Progenitor cell of endocrine pancreas (in vitro differentiated cells): Measurements from ENCODE around the gene CYS1. TPM values are rescaled to one million over a fixed set of nuclear protein-coding genes. Genes with fewer than 3 reads are reported as not detected.

Experiments used
- DNase-seq: peaks from one replicate; pipeline ENCODE4 v3.0.0; 2021; ENCODE audit warnings: low spot score; ENCODE audit not compliant: unreplicated experiment
- H3K27ac Mint-ChIP-seq: 2 replicates; pipeline ENCODE4 v1.8.0; 2021; ENCODE audit warnings: mild to moderate bottlenecking, moderate library complexity, mixed read lengths
- H3K27me3 Mint-ChIP-seq: 2 replicates; pipeline ENCODE4 v1.8.0; 2021; ENCODE audit warnings: mixed read lengths
- H3K36me3 Mint-ChIP-seq: 2 replicates; pipeline ENCODE4 v1.8.0; 2022; ENCODE audit warnings: mixed read lengths; ENCODE audit not compliant: insufficient read depth
- H3K4me1 Mint-ChIP-seq: 2 replicates; pipeline ENCODE4 v1.8.0; 2021; ENCODE audit warnings: low read depth, mixed read lengths
- H3K4me3 Mint-ChIP-seq: 2 replicates; pipeline ENCODE4 v1.8.0; 2021; ENCODE audit warnings: low read depth, mild to moderate bottlenecking, moderate library complexity, mixed read lengths
- H3K9me3 Mint-ChIP-seq: 2 replicates; pipeline ENCODE4 v1.8.0; 2021; ENCODE audit warnings: low read depth, mixed read lengths
- total RNA-seq: library from RNA; stranded (reverse); gene quantifications from 2 replicates; pipeline ENCODE4 v1.2.1, GENCODE V29; 2021
- TF ChIP-seq, protein P1 (sequence below): fragments of 200-600 bp; sonication (generic); IDR thresholded peaks from one replicate; pipeline ENCODE4 v1.5.0; 2021; ENCODE audit warnings: antibody characterized with exemption, mild to moderate bottlenecking; ENCODE audit not compliant: unreplicated experiment

CYS1 gene
- total RNA-seq, 1 donor from 2014 or later: 2.3 TPM

DNA sequence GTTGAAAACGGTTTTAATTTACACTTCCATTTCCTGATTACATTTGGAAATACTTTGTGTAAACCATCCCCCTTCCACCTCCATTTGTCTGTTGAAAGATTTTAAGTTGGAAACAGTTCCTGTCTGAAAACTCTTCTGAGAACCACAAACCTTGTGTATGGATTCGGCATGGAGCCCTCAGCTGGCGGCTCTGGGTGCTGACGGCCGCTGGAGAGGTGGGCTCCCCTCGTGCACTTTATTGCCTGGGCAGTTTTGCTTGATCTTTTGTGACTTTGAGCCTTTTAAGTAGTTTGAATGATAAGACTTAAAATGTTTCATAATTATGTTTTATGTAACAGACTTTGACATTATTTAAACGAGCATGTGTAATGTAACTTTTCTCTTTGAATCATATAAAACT is 25.8 kb downstream of the CYS1 start:
- H3K4me3 Mint-ChIP-seq: no peak overlapping the region
- no peaks in the 10 kb centered on the region for H3K36me3 Mint-ChIP-seq
- H3K27me3 Mint-ChIP-seq: peaks cover 21% of the 10 kb centered on the region
- no peak overlapping the region for H3K27ac Mint-ChIP-seq
- H3K9me3 Mint-ChIP-seq: no peaks in the 10 kb centered on the region
- TF ChIP-seq, protein P1, sequence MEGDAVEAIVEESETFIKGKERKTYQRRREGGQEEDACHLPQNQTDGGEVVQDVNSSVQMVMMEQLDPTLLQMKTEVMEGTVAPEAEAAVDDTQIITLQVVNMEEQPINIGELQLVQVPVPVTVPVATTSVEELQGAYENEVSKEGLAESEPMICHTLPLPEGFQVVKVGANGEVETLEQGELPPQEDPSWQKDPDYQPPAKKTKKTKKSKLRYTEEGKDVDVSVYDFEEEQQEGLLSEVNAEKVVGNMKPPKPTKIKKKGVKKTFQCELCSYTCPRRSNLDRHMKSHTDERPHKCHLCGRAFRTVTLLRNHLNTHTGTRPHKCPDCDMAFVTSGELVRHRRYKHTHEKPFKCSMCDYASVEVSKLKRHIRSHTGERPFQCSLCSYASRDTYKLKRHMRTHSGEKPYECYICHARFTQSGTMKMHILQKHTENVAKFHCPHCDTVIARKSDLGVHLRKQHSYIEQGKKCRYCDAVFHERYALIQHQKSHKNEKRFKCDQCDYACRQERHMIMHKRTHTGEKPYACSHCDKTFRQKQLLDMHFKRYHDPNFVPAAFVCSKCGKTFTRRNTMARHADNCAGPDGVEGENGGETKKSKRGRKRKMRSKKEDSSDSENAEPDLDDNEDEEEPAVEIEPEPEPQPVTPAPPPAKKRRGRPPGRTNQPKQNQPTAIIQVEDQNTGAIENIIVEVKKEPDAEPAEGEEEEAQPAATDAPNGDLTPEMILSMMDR: no peak
- H3K4me1 Mint-ChIP-seq: peaks cover 5% of the 10 kb centered on the region
- no peak for DNase-seq

DNA sequence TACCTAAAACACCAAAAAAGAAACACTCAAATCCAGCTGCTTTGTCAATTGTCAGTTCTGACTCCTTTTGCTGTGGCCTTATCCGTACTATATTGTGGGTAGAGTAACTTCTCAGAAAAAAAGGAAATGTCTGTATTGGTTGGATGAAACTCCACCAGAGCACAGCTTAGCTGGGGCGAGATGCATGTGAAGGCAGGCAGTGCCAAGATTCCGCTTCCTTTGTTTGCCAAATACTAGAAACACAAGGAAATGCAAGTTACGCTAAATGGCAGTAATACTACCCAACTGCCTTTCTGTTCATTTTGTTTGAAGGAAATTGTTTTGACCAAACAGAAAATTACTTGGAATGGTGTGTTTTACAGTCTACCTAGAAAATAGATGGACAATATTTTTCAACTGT is 26.9 kb downstream of the CYS1 start:
- Mint-ChIP-seq H3K27me3 (peaks cover 21% of the 10 kb centered on the region), H3K4me1 (peaks cover 5% of the 10 kb centered on the region), H3K4me3 (no peak overlapping the region), H3K36me3 (no peaks in the 10 kb centered on the region), H3K9me3 (no peaks in the 10 kb centered on the region), H3K27ac (no peak overlapping the region)
- DNase-seq: no peak
- TF ChIP-seq, protein P1: no peak

DNA sequence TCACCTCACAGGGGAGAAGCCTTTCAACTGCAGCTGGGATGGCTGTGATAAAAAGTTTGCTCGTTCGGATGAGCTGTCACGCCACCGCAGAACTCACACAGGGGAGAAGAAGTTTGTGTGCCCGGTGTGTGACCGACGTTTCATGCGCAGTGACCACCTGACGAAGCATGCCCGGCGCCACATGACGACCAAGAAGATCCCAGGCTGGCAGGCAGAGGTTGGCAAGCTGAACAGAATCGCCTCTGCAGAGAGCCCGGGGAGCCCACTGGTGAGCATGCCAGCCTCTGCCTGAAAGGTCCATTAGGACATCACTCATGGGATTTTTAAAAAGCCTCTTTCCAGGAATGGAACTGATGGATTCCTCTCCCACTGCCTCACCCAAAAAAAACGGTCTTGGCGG is 28.0 kb downstream of the CYS1 start:
- Mint-ChIP-seq H3K9me3 (no peaks in the 10 kb centered on the region), H3K27ac (no peak overlapping the region), H3K27me3 (peaks cover 22% of the 10 kb centered on the region), H3K36me3 (peaks cover under 1% of the 10 kb centered on the region), H3K4me3 (no peak overlapping the region), H3K4me1 (peaks cover 5% of the 10 kb centered on the region)
- TF ChIP-seq, protein P1: no peak
- DNase-seq: no peak

DNA sequence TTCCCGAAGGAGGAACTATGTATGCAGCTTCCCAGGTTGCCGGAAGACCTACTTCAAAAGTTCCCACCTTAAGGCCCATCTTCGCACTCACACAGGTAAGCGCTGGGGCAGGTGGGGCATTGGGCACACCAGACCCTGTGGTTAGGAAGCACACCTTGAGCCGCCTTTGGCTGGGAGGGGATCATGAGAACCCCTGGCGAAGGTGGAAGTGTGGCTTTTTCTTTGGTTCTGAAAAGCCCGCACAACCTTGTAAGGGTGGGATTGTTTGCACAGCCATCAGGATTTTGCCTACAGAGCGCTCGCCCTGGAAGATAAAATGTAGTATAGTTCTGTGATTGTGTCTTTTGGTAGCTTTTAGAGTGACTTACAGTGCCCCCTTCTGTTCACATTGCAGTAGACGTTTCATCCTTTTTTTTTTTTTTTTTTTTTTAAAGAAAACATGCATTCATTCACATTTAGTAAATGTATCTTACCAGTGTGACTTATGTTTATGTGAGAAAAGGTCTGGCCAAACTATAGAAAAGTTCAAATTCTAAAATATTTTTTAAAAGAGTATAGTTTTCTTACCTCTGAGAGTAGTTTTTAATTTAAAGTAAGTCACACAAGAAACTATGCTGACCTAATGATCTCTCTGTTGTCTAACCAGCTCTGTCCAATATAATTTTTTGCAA is 31.6 kb downstream of the CYS1 start:
- no peak overlapping the region for H3K4me3 Mint-ChIP-seq
- TF ChIP-seq, protein P1: peak; percentile 79
- no peak for DNase-seq
- H3K4me1 Mint-ChIP-seq: peaks cover 2% of the 10 kb centered on the region
- peaks cover 15% of the 10 kb centered on the region for H3K27me3 Mint-ChIP-seq
- peaks cover 2% of the 10 kb centered on the region for H3K36me3 Mint-ChIP-seq
- peaks cover 2% of the 10 kb centered on the region for H3K9me3 Mint-ChIP-seq
- peak overlapping the region; percentile 67 for H3K27ac Mint-ChIP-seq

DNA sequence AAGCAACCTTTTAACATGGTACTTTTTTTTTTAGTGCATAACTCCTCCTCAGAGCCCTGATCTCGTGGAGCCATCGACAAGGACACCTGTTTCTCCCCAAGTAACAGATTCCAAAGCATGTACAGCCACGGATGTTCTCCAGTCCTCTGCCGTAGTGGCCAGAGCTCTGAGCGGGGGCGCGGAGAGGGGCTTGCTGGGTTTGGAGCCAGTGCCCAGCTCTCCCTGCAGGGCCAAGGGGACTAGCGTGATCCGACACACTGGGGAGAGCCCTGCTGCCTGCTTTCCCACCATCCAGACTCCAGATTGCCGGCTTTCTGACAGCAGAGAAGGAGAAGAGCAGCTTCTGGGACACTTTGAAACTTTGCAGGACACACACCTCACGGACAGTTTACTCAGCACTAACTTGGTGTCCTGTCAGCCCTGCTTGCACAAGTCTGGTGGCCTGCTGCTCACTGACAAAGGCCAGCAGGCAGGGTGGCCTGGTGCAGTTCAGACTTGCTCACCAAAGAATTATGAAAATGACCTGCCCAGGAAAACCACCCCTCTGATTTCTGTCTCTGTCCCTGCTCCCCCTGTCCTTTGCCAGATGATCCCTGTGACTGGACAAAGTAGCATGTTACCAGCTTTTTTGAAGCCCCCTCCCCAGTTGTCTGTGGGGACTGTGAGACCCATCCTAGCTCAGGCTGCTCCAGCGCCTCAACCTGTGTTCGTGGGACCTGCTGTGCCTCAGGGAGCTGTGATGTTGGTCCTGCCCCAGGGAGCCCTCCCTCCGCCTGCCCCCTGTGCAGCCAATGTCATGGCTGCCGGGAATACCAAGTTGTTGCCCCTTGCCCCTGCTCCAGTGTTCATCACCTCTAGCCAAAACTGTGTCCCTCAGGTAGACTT is 32.4 kb downstream of the CYS1 start:
- no peak for DNase-seq
- Mint-ChIP-seq H3K27ac (peak overlapping the region; percentile 67), H3K4me1 (peaks cover 2% of the 10 kb centered on the region), H3K4me3 (no peak overlapping the region), H3K9me3 (peaks cover 2% of the 10 kb centered on the region), H3K27me3 (peaks cover 16% of the 10 kb centered on the region), H3K36me3 (peaks cover 2% of the 10 kb centered on the region)
- TF ChIP-seq, protein P1: no peak
